ENCODE measurements around the gene RTBDN. TPM values are rescaled to one million over a fixed set of nuclear protein-coding genes. Genes with fewer than 3 reads are reported as not detected.
"Not testable (repeated sequence)": the region's sequence is repeated elsewhere in the genome, so short reads cannot be mapped to it uniquely, and the experiment has no call there.

The RTBDN gene
- polyA plus RNA-seq, 6 donors from 2014 or later: not detected

- Mint-ChIP-seq H3K4me3 (peak overlapping the region; percentile 78 to 94 (median 92)), H3K36me3 (peaks cover 5 to 7% of the 10 kb centered on the region in 2 donors), H3K27me3 (peaks cover 0 to 6% (median 5%) of the 10 kb centered on the region in 3 donors), H3K9me3 (peaks cover 0 to 6% (median 1%) of the 10 kb centered on the region in 7 donors), H3K4me1 (peaks cover 8 to 29% (median 16%) of the 10 kb centered on the region in 3 donors), H3K27ac (peak overlapping the region in 5 of 6 donors; percentile 1 to 92 (median 61))
- peak; percentile 71 for DNase-seq
- peak; percentile 81 to 82 for ATAC-seq (ENCODE audit: low read depth in 2 of 2)
These were observed 33.0 kb upstream of the RTBDN start for GRCh38 chr19:12867120-12868099.

GRCh38 chr19:12866416-12867119 is 32.2 kb upstream of the RTBDN start:
- ATAC-seq (ENCODE audit: low read depth in 2 of 2) (no peak), DNase-seq (no peak)
- H3K27ac Mint-ChIP-seq: peak overlapping the region in 4 of 6 donors; percentile 55 to 92 (median 57)
- peaks cover 3 to 24% (median 12%) of the 10 kb centered on the region in 3 donors for H3K4me1 Mint-ChIP-seq
- H3K36me3 Mint-ChIP-seq: no peaks in the 10 kb centered on the region
- peaks cover 2 to 9% (median 5%) of the 10 kb centered on the region in 3 donors for H3K27me3 Mint-ChIP-seq
- no peaks in the 10 kb centered on the region for H3K9me3 Mint-ChIP-seq
- peak overlapping the region; percentile 78 to 94 (median 92) for H3K4me3 Mint-ChIP-seq

GRCh38 chr19:12865746-12866415 is 31.5 kb upstream of the RTBDN start:
- Mint-ChIP-seq H3K4me1 (peaks cover 3 to 24% (median 12%) of the 10 kb centered on the region in 3 donors), H3K9me3 (no peaks in the 10 kb centered on the region), H3K4me3 (peak overlapping the region; percentile 61 to 94 (median 78)), H3K36me3 (no peaks in the 10 kb centered on the region), H3K27me3 (peaks cover 5 to 16% (median 8%) of the 10 kb centered on the region in 3 donors), H3K27ac (peak overlapping the region in 2 of 6 donors; percentile 55 to 58)
- no peak for ATAC-seq (ENCODE audit: low read depth in 2 of 2)
- DNase-seq: no peak

GRCh38 chr19:12864721-12865715 is 30.6 kb upstream of the RTBDN start:
- Mint-ChIP-seq H3K4me1 (peaks cover 3 to 24% (median 12%) of the 10 kb centered on the region in 3 donors), H3K27ac (peak overlapping the region in 1 of 6 donors; percentile 7), H3K4me3 (peak overlapping the region in 6 of 8 donors; percentile 12 to 82 (median 49)), H3K27me3 (peaks cover 5 to 20% (median 13%) of the 10 kb centered on the region in 3 donors), H3K36me3 (no peaks in the 10 kb centered on the region), H3K9me3 (no peaks in the 10 kb centered on the region)
- no peak for DNase-seq
- no peak for ATAC-seq (ENCODE audit: low read depth in 2 of 2)

- H3K4me1 Mint-ChIP-seq: peaks cover 3 to 23% (median 12%) of the 10 kb centered on the region in 3 donors
- no peaks in the 10 kb centered on the region for H3K36me3 Mint-ChIP-seq
- H3K27ac Mint-ChIP-seq: no peak overlapping the region
- H3K27me3 Mint-ChIP-seq: peaks cover 5 to 20% (median 13%) of the 10 kb centered on the region in 3 donors
- DNase-seq (no peak), ATAC-seq (ENCODE audit: low read depth in 2 of 2) (no peak)
- H3K9me3 Mint-ChIP-seq: no peaks in the 10 kb centered on the region
- H3K4me3 Mint-ChIP-seq: peak overlapping the region in 1 of 8 donors; percentile 21
These were observed 29.8 kb upstream of the RTBDN start for GRCh38 chr19:12864143-12864542.

- H3K4me3 Mint-ChIP-seq: no peak overlapping the region
- no peaks in the 10 kb centered on the region for H3K36me3 Mint-ChIP-seq
- DNase-seq (no peak), ATAC-seq (ENCODE audit: low read depth in 2 of 2) (no peak)
- no peaks in the 10 kb centered on the region for H3K4me1 Mint-ChIP-seq
- no peak overlapping the region for H3K27ac Mint-ChIP-seq
- peaks cover 5 to 14% (median 13%) of the 10 kb centered on the region in 3 donors for H3K27me3 Mint-ChIP-seq
- H3K9me3 Mint-ChIP-seq: peaks cover 0 to 21% (median 13%) of the 10 kb centered on the region in 7 donors
These were observed 25.2 kb upstream of the RTBDN start for GRCh38 chr19:12859546-12859945.

GRCh38 chr19:12858041-12858928 is 23.9 kb upstream of the RTBDN start:
- Mint-ChIP-seq H3K4me3 (no peak overlapping the region), H3K36me3 (no peaks in the 10 kb centered on the region), H3K9me3 (peaks cover 0 to 23% (median 13%) of the 10 kb centered on the region in 7 donors), H3K27ac (no peak overlapping the region), H3K4me1 (no peaks in the 10 kb centered on the region), H3K27me3 (peaks cover 2 to 14% (median 13%) of the 10 kb centered on the region in 3 donors)
- ATAC-seq (ENCODE audit: low read depth in 2 of 2) (no peak), DNase-seq (no peak)

GRCh38 chr19:12856653-12857052 is 22.3 kb upstream of the RTBDN start:
- no peak overlapping the region for H3K4me3 Mint-ChIP-seq
- peaks cover 0 to 23% (median 13%) of the 10 kb centered on the region in 7 donors for H3K9me3 Mint-ChIP-seq
- DNase-seq (no peak), ATAC-seq (ENCODE audit: low read depth in 2 of 2) (no peak)
- peaks cover 0 to 14% (median 12%) of the 10 kb centered on the region in 3 donors for H3K27me3 Mint-ChIP-seq
- H3K27ac Mint-ChIP-seq: no peak overlapping the region
- no peaks in the 10 kb centered on the region for H3K4me1 Mint-ChIP-seq
- H3K36me3 Mint-ChIP-seq: no peaks in the 10 kb centered on the region

- Mint-ChIP-seq H3K27me3 (peaks cover 22 to 63% (median 32%) of the 10 kb centered on the region in 3 donors), H3K4me1 (peaks cover 0 to 9% (median 5%) of the 10 kb centered on the region in 3 donors), H3K36me3 (no peaks in the 10 kb centered on the region), H3K9me3 (no peaks in the 10 kb centered on the region), H3K27ac (peak overlapping the region in 1 of 6 donors; percentile 62), H3K4me3 (peak overlapping the region in 5 of 8 donors; percentile 25 to 72 (median 69))
- peak; percentile 95 to 96 for ATAC-seq (ENCODE audit: low read depth in 2 of 2)
- peak; percentile 81 for DNase-seq
These were observed 13.1 kb upstream of the RTBDN start for GRCh38 chr19:12847159-12848139.

GRCh38 chr19:12846613-12847012 is 12.2 kb upstream of the RTBDN start:
- not testable (repeated sequence) for DNase-seq; ATAC-seq (ENCODE audit: low read depth in 2 of 2); H3K36me3 Mint-ChIP-seq; H3K9me3 Mint-ChIP-seq
- peaks cover 3 to 13% (median 7%) of the 10 kb centered on the region in 3 donors for H3K4me1 Mint-ChIP-seq
- H3K27ac Mint-ChIP-seq: peak overlapping the region in 2 of 6 donors; percentile 16 to 47
- peak overlapping the region in 1 of 8 donors; percentile 28 for H3K4me3 Mint-ChIP-seq
- peaks cover 29 to 68% (median 41%) of the 10 kb centered on the region in 3 donors for H3K27me3 Mint-ChIP-seq
